IMR-90 (cell line): Measurements from ENCODE around the gene CHAC1. TPM values are rescaled to one million over a fixed set of nuclear protein-coding genes. Genes with fewer than 3 reads are reported as not detected.

ENCODE experiments used
- ATAC-seq: fragments of 200-7000 bp; cut with Tn5 transposase; 2 replicates; pipeline ENCODE4 v1.9.1; 2020; ENCODE audit warnings: low read depth, mild to moderate bottlenecking, moderate library complexity
- BruUV-seq: library from RNA; stranded (reverse); fragments of 400-500 nt; replicated peaks from 2 replicates; lab custom pipeline; 2021; lab: Mats Ljungman, UMichigan
- CTCF ChIA-PET: fragments of 300-600 bp; formaldehyde crosslinking; extraction: SDS; loops from one replicate; lab custom pipeline; 2021; ENCODE audit warnings: antibody characterized with exemption; lab: Yijun Ruan, JAX
- POLR2A ChIA-PET: fragments of 300-600 bp; sonication (Branson Sonifier 250); formaldehyde crosslinking; loops from one replicate; lab custom pipeline; 2022; ENCODE audit warnings: antibody characterized with exemption; ENCODE audit not compliant: unreplicated experiment; lab: Charles Lee
- DNase-seq: peaks from one replicate; pipeline ENCODE4 v3.0.0; 2013
- H2AFZ ChIP-seq: replicated peaks from 2 replicates; pipeline ENCODE3; 2013; ENCODE audit warnings: low read length, mild to moderate bottlenecking; ENCODE audit not compliant: poor library complexity
- H2AK5ac ChIP-seq: 2 replicates; pipeline ENCODE4 v1.6.1; 2013; ENCODE audit warnings: low read depth, low read length, inconsistent platforms
- H2AK9ac ChIP-seq: replicated peaks from 2 replicates; pipeline ENCODE3; 2013; ENCODE audit warnings: mild to moderate bottlenecking, low read depth, low read length, moderate library complexity; ENCODE audit not compliant: poor library complexity
- H2BK120ac ChIP-seq: 2 replicates; pipeline ENCODE4 v1.6.1; 2013; ENCODE audit warnings: low read depth, low read length, inconsistent platforms
- H2BK15ac ChIP-seq: 3 replicates; pipeline ENCODE4 v1.6.1; 2013; ENCODE audit warnings: low read depth, low read length, inconsistent platforms
- H2BK20ac ChIP-seq: 2 replicates; pipeline ENCODE4 v1.6.1; 2013; ENCODE audit warnings: low read depth, mild to moderate bottlenecking, inconsistent platforms, low read length, moderate library complexity
- H2BK5ac ChIP-seq: 2 replicates; pipeline ENCODE4 v1.6.1; 2013; ENCODE audit warnings: mild to moderate bottlenecking, low read depth, low read length, inconsistent platforms; ENCODE audit not compliant: poor library complexity, severe bottlenecking
- H3K14ac ChIP-seq: replicated peaks from 2 replicates; pipeline ENCODE4 v1.6.1; 2013; ENCODE audit warnings: low read depth, low read length, inconsistent platforms
- H3K18ac ChIP-seq: 2 replicates; pipeline ENCODE4 v1.6.1; 2013; ENCODE audit warnings: low read depth, low read length, control low read depth
- H3K23ac ChIP-seq: 2 replicates; pipeline ENCODE4 v1.6.1; 2013; ENCODE audit warnings: low read depth, low read length, inconsistent platforms
- H3K27ac ChIP-seq: 2 replicates; pipeline ENCODE4 v1.5.1; 2013; ENCODE audit warnings: mild to moderate bottlenecking, control low read depth, low read length; ENCODE audit not compliant: insufficient read depth
- H3K27me3 ChIP-seq: 2 replicates; pipeline ENCODE4 v1.6.1; 2013; ENCODE audit warnings: low read length; ENCODE audit not compliant: control insufficient read depth, insufficient read depth
- H3K36me3 ChIP-seq: 2 replicates; pipeline ENCODE4 v1.6.1; 2013; ENCODE audit warnings: low read length, mixed read lengths; ENCODE audit not compliant: control insufficient read depth, insufficient read depth
- H3K4ac ChIP-seq: 2 replicates; pipeline ENCODE4 v1.6.1; 2013; ENCODE audit warnings: low read depth, low read length, inconsistent platforms
- H3K4me1 ChIP-seq: 2 replicates; pipeline ENCODE4 v1.6.1; 2013; ENCODE audit warnings: low read length, mixed read lengths; ENCODE audit not compliant: control insufficient read depth, insufficient read depth
- H3K4me2 ChIP-seq: 2 replicates; pipeline ENCODE4 v1.6.1; 2013; ENCODE audit warnings: low read depth, mild to moderate bottlenecking, control low read depth, low read length, moderate library complexity
- H3K4me3 ChIP-seq: 2 replicates; pipeline ENCODE4 v1.5.1; 2013; ENCODE audit warnings: low read depth, mild to moderate bottlenecking, control low read depth, low read length, moderate library complexity; ENCODE audit not compliant: insufficient read depth
- H3K56ac ChIP-seq: 2 replicates; pipeline ENCODE4 v1.6.1; 2013; ENCODE audit warnings: low read length, inconsistent platforms; ENCODE audit not compliant: insufficient read depth; ENCODE audit errors: extremely low read depth
- H3K79me1 ChIP-seq, 2 experiments: 2 replicates each; pipeline ENCODE4 v1.6.1; 2013; ENCODE audit warnings: low read length in 2 of 2, inconsistent platforms in 1 of 2, low read depth in 1 of 2
- H3K9ac ChIP-seq: 2 replicates; pipeline ENCODE4 v1.6.1; 2013; ENCODE audit warnings: low read depth, low read length, control low read depth
- H3K9me1 ChIP-seq: 2 replicates; pipeline ENCODE4 v1.6.1; 2013; ENCODE audit warnings: low read length, inconsistent platforms; ENCODE audit not compliant: insufficient read depth
- H3K9me3 ChIP-seq: 2 replicates; pipeline ENCODE4 v1.6.1; 2013; ENCODE audit warnings: low read length; ENCODE audit not compliant: control insufficient read depth, insufficient read depth
- H4K20me1 ChIP-seq: 2 replicates; pipeline ENCODE4 v1.6.1; 2013; ENCODE audit warnings: low read length, inconsistent platforms; ENCODE audit not compliant: insufficient read depth
- H4K5ac ChIP-seq: 2 replicates; pipeline ENCODE4 v1.6.1; 2013; ENCODE audit warnings: mild to moderate bottlenecking, low read depth, low read length, control low read depth
- H4K8ac ChIP-seq, 2 experiments: 2 replicates each; pipeline ENCODE4 v1.6.1; 2013; ENCODE audit warnings: low read depth in 2 of 2, low read length in 2 of 2, control low read depth in 1 of 2, inconsistent platforms in 1 of 2
- H4K91ac ChIP-seq: 2 replicates; pipeline ENCODE4 v1.6.1; 2013; ENCODE audit warnings: low read depth, low read length, inconsistent platforms; ENCODE audit not compliant: insufficient read depth
- BHLHE40 ChIP-seq: fragments of 150-350 bp; IDR thresholded peaks from 2 replicates; pipeline ENCODE4 v1.6.1; 2016; ENCODE audit warnings: mild to moderate bottlenecking, low read depth, low read length
- CEBPB ChIP-seq: IDR thresholded peaks from 2 replicates; pipeline ENCODE4 v1.6.1; 2012; ENCODE audit warnings: low read depth, low read length, improper control_type of control experiment
- CHD1 ChIP-seq: IDR thresholded peaks from 2 replicates; pipeline ENCODE4 v1.6.1; 2012; ENCODE audit warnings: low read depth, low read length, improper control_type of control experiment
- ELK1 ChIP-seq: fragments of 150-350 bp; IDR thresholded peaks from 2 replicates; pipeline ENCODE4 v1.6.1; 2016; ENCODE audit warnings: low read depth, mild to moderate bottlenecking, low read length, moderate library complexity, borderline replicate concordance
- FOS ChIP-seq: fragments of 150-350 bp; IDR thresholded peaks from 2 replicates; pipeline ENCODE4 v1.6.1; 2016; ENCODE audit warnings: low read depth, low read length
- MAFK ChIP-seq: IDR thresholded peaks from 2 replicates; pipeline ENCODE4 v1.6.1; 2012; ENCODE audit warnings: low read depth, low read length, improper control_type of control experiment
- MAZ ChIP-seq: IDR thresholded peaks from 2 replicates; pipeline ENCODE4 v1.6.1; 2012; ENCODE audit warnings: low read depth, mild to moderate bottlenecking, low read length, improper control_type of control experiment, moderate library complexity, borderline replicate concordance
- MXI1 ChIP-seq: IDR thresholded peaks from 2 replicates; pipeline ENCODE4 v1.6.1; 2012; ENCODE audit warnings: low read depth, mild to moderate bottlenecking, low read length, moderate library complexity, borderline replicate concordance
- NFE2L2 ChIP-seq: fragments of 150-350 bp; IDR thresholded peaks from 2 replicates; pipeline ENCODE4 v1.6.1; 2016; ENCODE audit warnings: low read depth, mild to moderate bottlenecking, low read length
- POLR2A ChIP-seq: IDR thresholded peaks from 2 replicates; pipeline ENCODE4 v1.6.1; 2012; ENCODE audit warnings: mild to moderate bottlenecking, low read depth, low read length
- RAD21 ChIP-seq: IDR thresholded peaks from 2 replicates; pipeline ENCODE4 v1.6.1; 2012; ENCODE audit warnings: low read length, improper control_type of control experiment
- RCOR1 ChIP-seq: IDR thresholded peaks from 2 replicates; pipeline ENCODE4 v1.6.1; 2012; ENCODE audit warnings: mild to moderate bottlenecking, low read length, improper control_type of control experiment; ENCODE audit not compliant: insufficient replicate concordance
- RFX5 ChIP-seq: IDR thresholded peaks from 2 replicates; pipeline ENCODE4 v1.8.0; 2012; ENCODE audit warnings: low read depth, mild to moderate bottlenecking, low read length, moderate library complexity
- SMC3 ChIP-seq: fragments of 150-350 bp; IDR thresholded peaks from 2 replicates; pipeline ENCODE4 v1.6.1; 2016; ENCODE audit warnings: low read depth, mild to moderate bottlenecking, antibody characterized with exemption, low read length, moderate library complexity
- USF2 ChIP-seq: fragments of 150-350 bp; IDR thresholded peaks from 2 replicates; pipeline ENCODE4 v1.6.1; 2017; ENCODE audit warnings: mild to moderate bottlenecking, antibody characterized with exemption, low read length, low read depth
- WGBS, 2 experiments: methylation state at CpG; one replicate each; pipeline versions ENCODE4 v1.1.5 to v1.1.7; 2013; ENCODE audit warnings: missing lambda C conversion rate in 2 of 2; ENCODE audit not compliant: insufficient read length in 1 of 2; ENCODE audit errors: extremely low coverage in 2 of 2; 5-methylcytosine and 5-hydroxymethylcytosine counted together
- dilution Hi-C: fragments of 300-500 bp; cut with HindIII; formaldehyde crosslinking; loops from one replicate; pipeline ENCODE4 v1.14.3; 2018; ENCODE audit warnings: low sequenced_read_pairs; ENCODE audit not compliant: unreplicated experiment
- in situ Hi-C: fragments of 300-500 bp; cut with MboI; formaldehyde crosslinking; loops from 3 replicates; pipeline ENCODE4 v1.14.3; 2019; ENCODE audit warnings: low sequenced_read_pairs, inconsistent platforms, mixed read lengths
- intact Hi-C: fragments of 100-400 bp; cut with micrococcal nuclease; formaldehyde crosslinking; loops from 2 replicates; pipeline ENCODE4 v1.10.0; 2022
- polyA plus RNA-seq, 3 experiments: library from polyadenylated mRNA; depleted of rRNA; stranded (reverse); fragments of >200 nt; gene quantifications; 2 replicates each; pipeline ENCODE4 v1.2.3, GENCODE V29; 2012; ENCODE audit warnings: low replicate concordance in 1 of 3
- total RNA-seq: library from RNA; depleted of rRNA; stranded (reverse); fragments of >200 nt; gene quantifications from 2 replicates; pipeline ENCODE4 v1.2.3, GENCODE V29; 2012

Gene CHAC1
- total and polyA plus RNA-seq, 2 of the 4 experiments (the other 2 are of a cell fraction), result 51.3 to 77.8 TPM

GRCh38 chr15:40984964-40985363, 31.7 kb downstream of the CHAC1 start:
- Histone ChIP-seq H3K4me3 (no peak overlapping the region), H3K27me3 (no peaks in the 10 kb centered on the region), H2BK15ac (peak overlapping the region; percentile 80; the same call in 2 of the 3 replicates), H4K5ac (peak overlapping the region; percentile 35; the same call in 1 of the 2 replicates), H3K14ac (peak overlapping the region; percentile 99), H3K36me3 (peaks cover 45% of the 10 kb centered on the region), H2BK20ac (peak overlapping the region; percentile 97), H3K18ac (peak overlapping the region; percentile 98; the same call in 1 of the 2 replicates), H2AFZ (peak overlapping the region; percentile 9), H2BK5ac (peak overlapping the region; percentile 97), H3K4me1 (peaks cover 30% of the 10 kb centered on the region), H3K9me1 (peaks cover 27% of the 10 kb centered on the region), H3K4me2 (peak overlapping the region; percentile 17; the same call in 1 of the 2 replicates), H3K23ac (peak overlapping the region; percentile 99; the same call in 1 of the 2 replicates), H3K9ac (no peak overlapping the region; the same call in 1 of the 2 replicates), H3K56ac (peak overlapping the region; percentile 96), H2AK5ac (peak overlapping the region; percentile 98), H3K79me1 (peaks cover 33 to 82% of the 10 kb centered on the region in 2 experiments), H3K27ac (peak overlapping the region; percentile 81), H2BK120ac (peak overlapping the region; percentile 99), H3K9me3 (no peaks in the 10 kb centered on the region), H3K4ac (peak overlapping the region; percentile 100), H2AK9ac (peak overlapping the region; percentile 99), H4K20me1 (no peaks in the 10 kb centered on the region; the same call in 1 of the 2 replicates), H4K8ac (peak overlapping the region; percentile 94 to 97), H4K91ac (peak overlapping the region; percentile 100)
- ChIA-PET POLR2A (interaction anchor here (1.1 kb wide), 1 partner anchor 28 kb away, joined by 3 read pairs; no protein-coding TSS in a partner anchor), CTCF (interaction anchor here (1.1 to 2.8 kb wide), 2 partner anchors 37 to 43 kb away, joined by 3 to 16 read pairs; no protein-coding TSS in a partner anchor)
- intact Hi-C loops (no loop called here), in situ Hi-C loops (no loop called here), dilution Hi-C loops (no loop called here)
- no CpG with 5 or more reads among the region's 4 CpGs for WGBS, 2 experiments
- no TSS peak for BruUV-seq
- DNase-seq (peak; percentile 97), ATAC-seq (peak; percentile 82)
- TF ChIP-seq MAFK (no peak), RFX5 (no peak), BHLHE40 (peak; percentile 26; the same call in 1 of the 2 replicates), MAZ (no peak), USF2 (no peak), CEBPB (0 out of 2 replicates have a peak, but pooled peaks have one; percentile 12), MXI1 (peak; percentile 35; the same call in 1 of the 2 replicates), SMC3 (no peak), NFE2L2 (peak; percentile 42; the same call in 1 of the 2 replicates), ELK1 (no peak), POLR2A (no peak), RCOR1 (no peak), CHD1 (no peak), FOS (peak; percentile 84), RAD21 (no peak)
